ENCODE data around the gene CTNNBL1. TPM values are rescaled to one million over a fixed set of nuclear protein-coding genes. Genes with fewer than 3 reads are reported as not detected.

CTNNBL1 gene
- total and polyA plus RNA-seq, 2 experiments from 2014 or later, result 25.3 to 53.7 TPM

DNA sequence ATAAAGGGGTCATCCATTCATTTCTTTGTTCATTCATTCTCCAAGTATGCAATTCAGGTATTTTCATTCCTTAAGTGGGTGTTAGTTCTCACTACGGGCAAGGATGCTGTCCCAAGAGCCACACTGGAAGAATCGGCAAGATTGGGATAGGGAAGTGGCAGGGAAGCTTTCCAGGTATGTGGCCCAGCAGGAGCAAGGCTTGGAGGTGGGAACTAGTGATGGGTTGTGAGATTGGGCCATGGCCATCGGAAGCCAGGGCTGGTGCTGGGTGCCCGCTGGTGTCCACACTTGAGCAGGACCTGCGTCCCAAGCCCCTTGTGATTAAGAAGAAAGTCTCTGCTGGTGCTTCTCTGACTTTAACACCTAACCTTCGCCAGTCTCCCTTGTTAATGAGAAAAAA is 224.2 kb downstream of the CTNNBL1 start:
- in situ Hi-C loops (cut with MboI), result no loop called here

DNA sequence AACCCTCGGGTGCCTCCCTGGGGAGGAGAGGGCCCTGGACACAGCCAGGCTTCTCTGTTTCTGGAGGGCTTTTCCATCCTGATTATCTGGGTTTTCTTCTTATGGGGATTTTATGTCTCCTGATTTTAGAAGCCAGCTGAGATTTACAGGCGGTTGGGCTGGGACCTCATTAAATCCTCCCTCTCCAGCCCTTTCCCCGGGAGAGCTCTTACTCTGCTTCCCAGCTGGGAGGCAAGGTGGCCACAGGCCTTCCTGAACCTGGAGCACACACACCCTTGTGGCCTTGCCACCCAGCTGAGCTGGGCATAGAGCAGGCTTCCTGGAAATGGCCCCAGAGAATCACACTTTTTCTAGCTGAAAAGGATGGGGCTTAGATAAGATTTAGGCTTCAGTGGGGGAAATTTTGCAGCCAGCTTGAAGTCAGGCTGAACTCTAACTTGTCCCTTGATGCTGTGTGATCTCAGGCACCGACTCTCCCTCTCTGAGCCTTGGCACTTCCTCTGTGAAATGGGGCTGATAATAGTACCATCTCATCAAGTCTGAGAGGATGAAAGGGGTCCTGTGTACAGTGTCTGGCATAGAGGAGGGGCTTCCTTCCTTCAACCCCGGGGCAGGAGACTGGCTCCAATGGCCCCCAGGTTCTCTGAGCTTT is 225.7 kb downstream of the CTNNBL1 start:
- Histone ChIP-seq H3K27me3 (replicated peaks; ENCODE audit: insufficient read depth) (peaks cover 34% of the 10 kb centered on the region), H3F3A (ENCODE audit: insufficient read depth) (no peaks in the 10 kb centered on the region), H4K20me1 (ENCODE audit: insufficient read depth) (no peaks in the 10 kb centered on the region), H3K9me3 (ENCODE audit: low read depth) (no peaks in the 10 kb centered on the region), H3K9ac (no peak overlapping the region), H3K9me2 (ENCODE audit: insufficient read depth) (no peaks in the 10 kb centered on the region), H3K4me1 (ENCODE audit: insufficient read depth) (no peaks in the 10 kb centered on the region), H3K27ac (no peak overlapping the region), H3K79me2 (ENCODE audit: insufficient read depth) (no peaks in the 10 kb centered on the region), H3K36me3 (ENCODE audit: low read depth) (no peaks in the 10 kb centered on the region), H3K4me3 (no peak overlapping the region), H2AFZ (no peak overlapping the region), H3K4me2 (ENCODE audit: unreplicated experiment) (no peak overlapping the region)
- TF ChIP-seq EZH2 (IDR thresholded peaks at IDR 0.05; ENCODE audit: insufficient read depth, poor library complexity, severe bottlenecking) (no peak), EZH2phosphoT487 (IDR thresholded peaks at IDR 0.05; ENCODE audit: insufficient read depth, low read depth) (no peak)
- DNase-seq, result no peak
- in situ Hi-C loops (cut with MboI), result no loop called here
- 16 to 18% methylated on average over 5 of the region's 5 CpGs for WGBS, 2 experiments (ENCODE audit: low coverage in 1 of 2, low lambda C conversion rate in 2 of 2, missing lambda C conversion rate in 2 of 2)

More for the DNA sequence above, 224.2 kb downstream of the CTNNBL1 start:
- no peaks in the 10 kb centered on the region for H4K20me1 ChIP-seq (ENCODE audit: insufficient read depth)
- no peak overlapping the region for H3K27ac ChIP-seq
- no peak overlapping the region for H3K4me2 ChIP-seq (ENCODE audit: unreplicated experiment)
- no peak overlapping the region for H3K4me3 ChIP-seq
- no peak overlapping the region for H3K9ac ChIP-seq
- 82 to 88% methylated on average over 6 of the region's 6 CpGs for WGBS, 2 experiments (ENCODE audit: low coverage in 1 of 2, low lambda C conversion rate in 2 of 2, missing lambda C conversion rate in 2 of 2)
- no peaks in the 10 kb centered on the region for H3K4me1 ChIP-seq (ENCODE audit: insufficient read depth)
- no peak overlapping the region for H2AFZ ChIP-seq
- DNase-seq, result no peak
- peaks cover 34% of the 10 kb centered on the region for H3K27me3 ChIP-seq (replicated peaks; ENCODE audit: insufficient read depth)
- no peak for TF ChIP-seq EZH2 (IDR thresholded peaks at IDR 0.05; ENCODE audit: insufficient read depth, poor library complexity, severe bottlenecking)
- no peak for TF ChIP-seq EZH2phosphoT487 (IDR thresholded peaks at IDR 0.05; ENCODE audit: insufficient read depth, low read depth)
- no peaks in the 10 kb centered on the region for H3K79me2 ChIP-seq (ENCODE audit: insufficient read depth)
- no peaks in the 10 kb centered on the region for H3K9me2 ChIP-seq (ENCODE audit: insufficient read depth)
- no peaks in the 10 kb centered on the region for H3K9me3 ChIP-seq (ENCODE audit: low read depth)
- no peaks in the 10 kb centered on the region for H3F3A ChIP-seq (ENCODE audit: insufficient read depth)
- no peaks in the 10 kb centered on the region for H3K36me3 ChIP-seq (ENCODE audit: low read depth)

DNA sequence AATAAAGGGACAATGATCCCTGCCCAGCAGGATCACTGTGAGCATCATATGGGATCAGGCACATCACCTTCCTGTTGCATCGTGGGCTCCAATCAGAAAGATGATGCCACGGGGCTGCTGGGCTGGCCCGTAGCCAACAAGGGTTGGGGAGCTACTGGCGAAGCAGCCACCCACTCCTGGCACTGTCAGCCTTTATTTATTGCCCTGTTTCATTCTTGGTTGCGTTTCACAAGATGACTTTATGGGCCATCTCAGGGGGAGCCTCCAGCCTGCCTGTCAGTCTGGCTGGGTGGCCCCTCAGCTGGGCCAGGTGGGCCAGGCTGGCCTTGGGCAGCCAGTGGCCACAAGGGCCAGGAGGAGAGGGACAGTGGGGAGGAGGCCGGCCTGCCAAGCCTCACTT is 226.4 kb downstream of the CTNNBL1 start:
- in situ Hi-C loops (cut with MboI), result no loop called here
- H3K9me3 ChIP-seq (ENCODE audit: low read depth), result no peaks in the 10 kb centered on the region
- no peak overlapping the region for H3K4me3 ChIP-seq
- H3K36me3 ChIP-seq (ENCODE audit: low read depth), result no peaks in the 10 kb centered on the region
- no peak for DNase-seq
- H3K4me1 ChIP-seq (ENCODE audit: insufficient read depth), result no peaks in the 10 kb centered on the region
- H2AFZ ChIP-seq, result no peak overlapping the region
- TF ChIP-seq EZH2phosphoT487 (IDR thresholded peaks at IDR 0.05; ENCODE audit: insufficient read depth, low read depth) (no peak), EZH2 (IDR thresholded peaks at IDR 0.05; ENCODE audit: insufficient read depth, poor library complexity, severe bottlenecking) (no peak)
- no peaks in the 10 kb centered on the region for H3K9me2 ChIP-seq (ENCODE audit: insufficient read depth)
- H3K4me2 ChIP-seq (ENCODE audit: unreplicated experiment), result no peak overlapping the region
- no peaks in the 10 kb centered on the region for H4K20me1 ChIP-seq (ENCODE audit: insufficient read depth)
- WGBS, 2 experiments (ENCODE audit: low coverage in 1 of 2, low lambda C conversion rate in 2 of 2, missing lambda C conversion rate in 2 of 2), result 34 to 40% methylated on average over 6 of the region's 6 CpGs
- H3K79me2 ChIP-seq (ENCODE audit: insufficient read depth), result no peaks in the 10 kb centered on the region
- no peak overlapping the region for H3K27ac ChIP-seq
- H3K27me3 ChIP-seq (replicated peaks; ENCODE audit: insufficient read depth), result peaks cover 33% of the 10 kb centered on the region
- H3K9ac ChIP-seq, result no peak overlapping the region
- no peaks in the 10 kb centered on the region for H3F3A ChIP-seq (ENCODE audit: insufficient read depth)

DNA sequence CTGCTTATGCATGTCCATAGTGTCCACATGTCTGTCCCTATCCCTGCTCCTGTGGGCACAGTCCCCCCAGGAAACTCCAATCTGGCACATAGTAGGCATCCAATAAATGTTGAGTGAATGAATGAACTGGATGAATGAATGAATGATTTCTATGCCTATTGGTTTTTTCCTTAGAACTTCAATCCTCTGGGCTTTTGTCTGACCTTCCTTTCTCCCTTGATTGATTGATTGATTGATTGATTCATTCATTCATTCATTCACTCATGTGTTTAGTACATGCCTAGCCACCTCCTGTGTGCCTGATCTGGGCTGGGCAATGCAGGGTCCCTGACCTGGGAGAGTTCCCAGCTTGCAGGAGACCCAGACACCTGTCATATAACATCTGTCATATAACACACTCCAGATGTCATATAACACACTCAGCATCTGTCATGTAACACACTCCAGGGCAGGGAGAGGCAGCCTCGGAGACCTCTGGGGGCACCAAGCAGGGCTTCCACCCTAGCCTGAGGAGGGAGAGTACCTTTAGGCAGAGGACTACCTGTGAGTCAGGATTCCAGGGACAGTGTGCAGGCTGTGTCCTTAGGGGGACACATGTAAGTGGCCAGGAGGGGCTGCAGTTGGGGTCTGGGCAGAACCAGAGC is 227.0 kb downstream of the CTNNBL1 start:
- no peak for DNase-seq
- in situ Hi-C loops (cut with MboI), result no loop called here
- no peak overlapping the region for H3K9ac ChIP-seq
- H4K20me1 ChIP-seq (ENCODE audit: insufficient read depth), result no peaks in the 10 kb centered on the region
- no peaks in the 10 kb centered on the region for H3K9me3 ChIP-seq (ENCODE audit: low read depth)
- H3K79me2 ChIP-seq (ENCODE audit: insufficient read depth), result no peaks in the 10 kb centered on the region
- H3K36me3 ChIP-seq (ENCODE audit: low read depth), result no peaks in the 10 kb centered on the region
- TF ChIP-seq EZH2phosphoT487 (IDR thresholded peaks at IDR 0.05; ENCODE audit: insufficient read depth, low read depth) (no peak), EZH2 (IDR thresholded peaks at IDR 0.05; ENCODE audit: insufficient read depth, poor library complexity, severe bottlenecking) (no peak)
- WGBS, 2 experiments (ENCODE audit: low coverage in 1 of 2, low lambda C conversion rate in 2 of 2, missing lambda C conversion rate in 2 of 2), result 67 to 69% methylated on average over 1 of the region's 1 CpG
- no peak overlapping the region for H3K4me3 ChIP-seq
- H3F3A ChIP-seq (ENCODE audit: insufficient read depth), result no peaks in the 10 kb centered on the region
- H3K4me2 ChIP-seq (ENCODE audit: unreplicated experiment), result no peak overlapping the region
- H3K4me1 ChIP-seq (ENCODE audit: insufficient read depth), result no peaks in the 10 kb centered on the region
- H3K27me3 ChIP-seq (replicated peaks; ENCODE audit: insufficient read depth), result peaks cover 29% of the 10 kb centered on the region
- no peak overlapping the region for H3K27ac ChIP-seq
- H2AFZ ChIP-seq, result no peak overlapping the region
- no peaks in the 10 kb centered on the region for H3K9me2 ChIP-seq (ENCODE audit: insufficient read depth)

Data from GM23248 (cell line).